SK-N-SH (cell line): Measurements from ENCODE around the gene TRIM40. TPM values are rescaled to one million over a fixed set of nuclear protein-coding genes. Genes with fewer than 3 reads are reported as not detected.

ENCODE experiments used
- CTCF ChIA-PET: fragments of 300-600, 350-600 bp; formaldehyde crosslinking; extraction: SDS; loops from one replicate; lab custom pipeline; 2021; lab: Yijun Ruan, JAX
- POLR2A ChIA-PET: fragments of 350-600 bp; sonication (Branson Sonifier 250); formaldehyde crosslinking; extraction: SDS; loops from one replicate; lab custom pipeline; 2020; ENCODE audit warnings: antibody characterized with exemption, inconsistent platforms; lab: Yijun Ruan, JAX
- DNase-seq: peaks from one replicate; pipeline ENCODE4 v3.0.0; 2012
- H2AFZ ChIP-seq: fragments of 200-600 bp; sonication (generic); 2 replicates; pipeline ENCODE4 v1.8.1; 2016; ENCODE audit warnings: antibody characterized with exemption, mild to moderate bottlenecking, low read depth
- H3F3A ChIP-seq: fragments of 200-600 bp; sonication (generic); replicated peaks from 2 replicates; pipeline ENCODE3; 2016; ENCODE audit warnings: antibody characterized with exemption, mild to moderate bottlenecking; ENCODE audit not compliant: insufficient read depth
- H3K27ac ChIP-seq, 2 experiments: fragments of 200-500 bp in 1 of 2; fragments of 200-600 bp in 1 of 2; sonication (Bioruptor generic) in 1 of 2; sonication (generic), shearing (Covaris generic) in 1 of 2; 2 replicates each; pipeline versions ENCODE4 v1.5.1 to v1.6.1; 2014 to 2016; ENCODE audit warnings: low read depth in 2 of 2, inconsistent platforms in 1 of 2, low read length in 1 of 2, mild to moderate bottlenecking in 1 of 2, mixed read lengths in 1 of 2
- H3K27me3 ChIP-seq: fragments of 200-600 bp; sonication (generic), shearing (Covaris generic); 2 replicates; pipeline ENCODE4 v1.6.1; 2016; ENCODE audit warnings: mixed run types; ENCODE audit not compliant: insufficient read depth
- H3K36me3 ChIP-seq, 2 experiments: fragments of 200-500 bp in 1 of 2; fragments of 200-600 bp in 1 of 2; sonication (Bioruptor generic) in 1 of 2; sonication (generic) in 1 of 2; replicated peaks in 1 of 2; 2 replicates each; pipeline versions ENCODE3 to v1.5.1; 2014 to 2016; ENCODE audit warnings: low read length in 1 of 2, mild to moderate bottlenecking in 1 of 2; ENCODE audit not compliant: insufficient read depth in 2 of 2, control insufficient read depth in 1 of 2
- H3K4me1 ChIP-seq, 2 experiments: fragments of 200-500 bp in 1 of 2; fragments of 200-600 bp in 1 of 2; sonication (Bioruptor generic) in 1 of 2; sonication (generic), shearing (Covaris generic) in 1 of 2; 2 replicates each; pipeline versions ENCODE4 v1.5.1 to v1.6.1; 2014 to 2016; ENCODE audit warnings: low read depth in 1 of 2, low read length in 1 of 2, mixed run types in 1 of 2; ENCODE audit not compliant: insufficient read depth in 2 of 2, control insufficient read depth in 1 of 2
- H3K4me2 ChIP-seq: fragments of 200-600 bp; sonication (generic), shearing (Covaris generic); 2 replicates; pipeline ENCODE4 v1.6.1; 2017; ENCODE audit warnings: mixed run types
- H3K4me3 ChIP-seq, 2 experiments: fragments of 200-500 bp in 1 of 2; fragments of 200-600 bp in 1 of 2; sonication (Bioruptor generic) in 1 of 2; sonication (generic), shearing (Covaris generic) in 1 of 2; 2 replicates each; pipeline versions ENCODE4 v1.5.1 to v1.8.1; 2014 to 2016; ENCODE audit warnings: low read depth in 2 of 2, inconsistent platforms in 1 of 2, low read length in 1 of 2, mild to moderate bottlenecking in 1 of 2, mixed read lengths in 1 of 2, moderate library complexity in 1 of 2
- H3K79me2 ChIP-seq: fragments of 200-600 bp; sonication (generic); 2 replicates; pipeline ENCODE4 v1.8.1; 2017; ENCODE audit warnings: mild to moderate bottlenecking; ENCODE audit not compliant: insufficient read depth
- H3K9ac ChIP-seq: fragments of 200-600 bp; sonication (generic); 2 replicates; pipeline ENCODE4 v1.6.1; 2017; ENCODE audit warnings: mixed run types
- H3K9me2 ChIP-seq: fragments of 200-600 bp; sonication (generic); 2 replicates; pipeline ENCODE4 v1.6.1; 2017; ENCODE audit warnings: mixed run types
- H3K9me3 ChIP-seq: fragments of 200-600 bp; sonication (generic); 2 replicates; pipeline ENCODE4 v1.6.1; 2017; ENCODE audit warnings: mixed run types, mild to moderate bottlenecking, moderate library complexity
- H4K20me1 ChIP-seq: fragments of 200-600 bp; sonication (generic); 2 replicates; pipeline ENCODE4 v1.6.1; 2017; ENCODE audit warnings: mild to moderate bottlenecking, mixed run types; ENCODE audit not compliant: insufficient read depth
- CHD2 ChIP-seq: fragments of 150-350 bp; IDR thresholded peaks from 2 replicates; pipeline ENCODE4 v1.6.1; 2018; ENCODE audit warnings: low read length; ENCODE audit not compliant: partially characterized antibody
- EZH2phosphoT487 ChIP-seq: fragments of 200-600 bp; sonication (generic); IDR thresholded peaks from 2 replicates; pipeline ENCODE4 v1.6.1; 2017; ENCODE audit warnings: low read depth, mixed run types, mild to moderate bottlenecking, antibody characterized with exemption, moderate library complexity, borderline replicate concordance
- FOXJ3 ChIP-seq: sonication (generic); formaldehyde crosslinking; IDR thresholded peaks from 2 replicates; pipeline ENCODE4 v1.5.1; 2020; ENCODE audit warnings: mild to moderate bottlenecking, missing genetic modification reagents
- GABPA ChIP-seq: IDR thresholded peaks from 2 replicates; pipeline ENCODE4 v1.4.0; 2012; ENCODE audit warnings: low read depth, mild to moderate bottlenecking
- GATA2 ChIP-seq: sonication (generic); formaldehyde crosslinking; IDR thresholded peaks from 2 replicates; pipeline ENCODE4 v1.5.0; 2020; ENCODE audit warnings: mild to moderate bottlenecking, missing genetic modification reagents
- MEF2A ChIP-seq: IDR thresholded peaks from 2 replicates; pipeline ENCODE4 v1.4.0; 2012; ENCODE audit warnings: low read depth, borderline replicate concordance
- MXI1 ChIP-seq: IDR thresholded peaks from 2 replicates; pipeline ENCODE4 v1.6.1; 2012; ENCODE audit warnings: mild to moderate bottlenecking, low read depth, low read length, improper control_type of control experiment
- POLR2AphosphoS5 ChIP-seq: IDR thresholded peaks from 2 replicates; pipeline ENCODE4 v1.6.1; 2012; ENCODE audit warnings: low read depth, low read length
- RAD21 ChIP-seq: IDR thresholded peaks from 2 replicates; pipeline ENCODE4 v1.6.1; 2012; ENCODE audit warnings: mild to moderate bottlenecking, low read length
- RFX5 ChIP-seq: IDR thresholded peaks from 2 replicates; pipeline ENCODE4 v1.6.1; 2012; ENCODE audit warnings: mild to moderate bottlenecking, improper control_type of control experiment, low read length
- RXRA ChIP-seq: IDR thresholded peaks from 2 replicates; pipeline ENCODE4 v1.4.0; 2012; ENCODE audit warnings: low read depth, mild to moderate bottlenecking, borderline replicate concordance
- SMC3 ChIP-seq: IDR thresholded peaks from 2 replicates; pipeline ENCODE4 v1.6.1; 2012; ENCODE audit warnings: low read depth, low read length, improper control_type of control experiment
- TAF1 ChIP-seq: IDR thresholded peaks from 2 replicates; pipeline ENCODE4 v1.6.1; 2012; ENCODE audit warnings: low read depth, mild to moderate bottlenecking, low read length, moderate library complexity, borderline replicate concordance
- TCF12 ChIP-seq: IDR thresholded peaks from 2 replicates; pipeline ENCODE4 v1.4.0; 2012
- USF1 ChIP-seq: IDR thresholded peaks from 2 replicates; pipeline ENCODE4 v1.4.0; 2012; ENCODE audit warnings: low read depth, borderline replicate concordance
- USF2 ChIP-seq: fragments of 150-350 bp; IDR thresholded peaks from 2 replicates; pipeline ENCODE4 v1.6.1; 2017; ENCODE audit warnings: antibody characterized with exemption, low read length, low read depth, borderline replicate concordance
- WGBS: methylation state at CpG from one replicate; pipeline ENCODE4 v1.1.6; 2017; ENCODE audit warnings: low lambda C conversion rate; 5-methylcytosine and 5-hydroxymethylcytosine counted together
- polyA plus RNA-seq, 3 experiments: library from polyadenylated mRNA; depleted of rRNA; stranded (reverse); fragments of >200 nt; gene quantifications; 2 replicates each; pipeline ENCODE4 v1.2.3, GENCODE V29; 2012
- TF ChIP-seq, protein P1 (sequence below): fragments of 150-350 bp; IDR thresholded peaks from 2 replicates; pipeline ENCODE4 v1.6.1; 2016; ENCODE audit warnings: mild to moderate bottlenecking, low read depth, low read length

The TRIM40 gene
- polyA plus RNA-seq, 1 of the 3 experiments (the other 2 are of a cell fraction): not detected

DNA sequence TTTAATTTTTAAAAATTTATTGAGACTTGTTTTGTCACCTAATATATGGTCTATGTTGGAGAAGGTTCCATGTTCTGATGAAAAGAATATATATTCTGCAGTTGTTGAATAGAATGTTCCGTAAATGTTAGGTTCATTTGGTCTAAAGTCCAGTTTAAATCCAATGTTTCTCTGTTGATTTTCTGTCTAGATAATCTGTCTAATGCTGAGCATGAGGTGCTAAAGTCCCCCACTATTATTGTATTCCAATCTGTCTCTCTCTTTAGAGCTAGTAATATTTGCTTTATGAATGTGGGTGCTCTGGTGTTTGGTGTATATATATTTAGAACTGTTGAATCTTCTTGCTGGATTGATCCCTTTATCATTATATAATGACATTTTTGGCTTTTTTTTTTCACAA is 42.9 kb downstream of the TRIM40 start:
- H3K9me2 ChIP-seq: no peaks in the 10 kb centered on the region
- CTCF ChIA-PET: no interaction called here

GRCh38 chr6:30180145-30180544 is 44.2 kb downstream of the TRIM40 start:
- peaks cover 7% of the 10 kb centered on the region for H3K27me3 ChIP-seq
- 4% methylated on average over 1 of the region's 1 CpG for WGBS
- H3K79me2 ChIP-seq: no peaks in the 10 kb centered on the region
- no peaks in the 10 kb centered on the region for H3K9me2 ChIP-seq
- no peaks in the 10 kb centered on the region for H4K20me1 ChIP-seq
- H3K27ac ChIP-seq: no peak overlapping the region
- no peak overlapping the region for H3K4me2 ChIP-seq
- TF ChIP-seq POLR2AphosphoS5: no peak
- TF ChIP-seq RXRA: no peak
- TF ChIP-seq SMC3: no peak
- TF ChIP-seq CHD2: no peak
- no peak for TF ChIP-seq RAD21
- TF ChIP-seq, protein P1, sequence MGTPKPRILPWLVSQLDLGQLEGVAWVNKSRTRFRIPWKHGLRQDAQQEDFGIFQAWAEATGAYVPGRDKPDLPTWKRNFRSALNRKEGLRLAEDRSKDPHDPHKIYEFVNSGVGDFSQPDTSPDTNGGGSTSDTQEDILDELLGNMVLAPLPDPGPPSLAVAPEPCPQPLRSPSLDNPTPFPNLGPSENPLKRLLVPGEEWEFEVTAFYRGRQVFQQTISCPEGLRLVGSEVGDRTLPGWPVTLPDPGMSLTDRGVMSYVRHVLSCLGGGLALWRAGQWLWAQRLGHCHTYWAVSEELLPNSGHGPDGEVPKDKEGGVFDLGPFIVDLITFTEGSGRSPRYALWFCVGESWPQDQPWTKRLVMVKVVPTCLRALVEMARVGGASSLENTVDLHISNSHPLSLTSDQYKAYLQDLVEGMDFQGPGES: no peak
- no peak for TF ChIP-seq EZH2phosphoT487
- TF ChIP-seq TCF12: no peak
- TF ChIP-seq FOXJ3: no peak
- no peak for TF ChIP-seq MXI1
- no peak for TF ChIP-seq USF1
- TF ChIP-seq USF2: no peak
- TF ChIP-seq MEF2A: no peak
- TF ChIP-seq GABPA: no peak
- DNase-seq: no peak
- POLR2A ChIA-PET: no interaction called here
- H3K4me3 ChIP-seq: no peak overlapping the region
- CTCF ChIA-PET: no interaction called here
- no peak overlapping the region for H3K9ac ChIP-seq
- H3F3A ChIP-seq: no peaks in the 10 kb centered on the region
- peaks cover 0 to 4% of the 10 kb centered on the region in 2 experiments for H3K36me3 ChIP-seq
- H3K4me1 ChIP-seq: no peaks in the 10 kb centered on the region
- H2AFZ ChIP-seq: no peak overlapping the region
- peaks cover 10% of the 10 kb centered on the region; the same call in 1 of the 2 replicates for H3K9me3 ChIP-seq

More for the DNA sequence above, 42.9 kb downstream of the TRIM40 start:
- H3K9me3 ChIP-seq: peaks cover 10% of the 10 kb centered on the region; the same call in 1 of the 2 replicates
- H3K79me2 ChIP-seq: no peaks in the 10 kb centered on the region
- H2AFZ ChIP-seq: no peak overlapping the region
- no peaks in the 10 kb centered on the region for H3K4me1 ChIP-seq
- H3K36me3 ChIP-seq: no peaks in the 10 kb centered on the region
- POLR2A ChIA-PET: no interaction called here
- peaks cover 8% of the 10 kb centered on the region for H3K27me3 ChIP-seq
- no peaks in the 10 kb centered on the region for H4K20me1 ChIP-seq
- H3K9ac ChIP-seq: no peak overlapping the region
- WGBS: 26% methylated on average over 1 of the region's 1 CpG
- no peak overlapping the region for H3K27ac ChIP-seq
- no peak overlapping the region for H3K4me2 ChIP-seq
- H3F3A ChIP-seq: no peaks in the 10 kb centered on the region
- TF ChIP-seq TCF12: no peak
- no peak for TF ChIP-seq TAF1
- no peak for TF ChIP-seq CHD2
- TF ChIP-seq RFX5: no peak
- TF ChIP-seq GATA2 (CRISPR knock-in tag): no peak
- H3K4me3 ChIP-seq: no peak overlapping the region
- no peak for DNase-seq
